Measurements from ENCODE around the gene CXADR.
"Not testable (repeated sequence)": the region's sequence is repeated elsewhere in the genome, so short reads cannot be mapped to it uniquely, and the experiment has no call there.

CXADR gene

DNA sequence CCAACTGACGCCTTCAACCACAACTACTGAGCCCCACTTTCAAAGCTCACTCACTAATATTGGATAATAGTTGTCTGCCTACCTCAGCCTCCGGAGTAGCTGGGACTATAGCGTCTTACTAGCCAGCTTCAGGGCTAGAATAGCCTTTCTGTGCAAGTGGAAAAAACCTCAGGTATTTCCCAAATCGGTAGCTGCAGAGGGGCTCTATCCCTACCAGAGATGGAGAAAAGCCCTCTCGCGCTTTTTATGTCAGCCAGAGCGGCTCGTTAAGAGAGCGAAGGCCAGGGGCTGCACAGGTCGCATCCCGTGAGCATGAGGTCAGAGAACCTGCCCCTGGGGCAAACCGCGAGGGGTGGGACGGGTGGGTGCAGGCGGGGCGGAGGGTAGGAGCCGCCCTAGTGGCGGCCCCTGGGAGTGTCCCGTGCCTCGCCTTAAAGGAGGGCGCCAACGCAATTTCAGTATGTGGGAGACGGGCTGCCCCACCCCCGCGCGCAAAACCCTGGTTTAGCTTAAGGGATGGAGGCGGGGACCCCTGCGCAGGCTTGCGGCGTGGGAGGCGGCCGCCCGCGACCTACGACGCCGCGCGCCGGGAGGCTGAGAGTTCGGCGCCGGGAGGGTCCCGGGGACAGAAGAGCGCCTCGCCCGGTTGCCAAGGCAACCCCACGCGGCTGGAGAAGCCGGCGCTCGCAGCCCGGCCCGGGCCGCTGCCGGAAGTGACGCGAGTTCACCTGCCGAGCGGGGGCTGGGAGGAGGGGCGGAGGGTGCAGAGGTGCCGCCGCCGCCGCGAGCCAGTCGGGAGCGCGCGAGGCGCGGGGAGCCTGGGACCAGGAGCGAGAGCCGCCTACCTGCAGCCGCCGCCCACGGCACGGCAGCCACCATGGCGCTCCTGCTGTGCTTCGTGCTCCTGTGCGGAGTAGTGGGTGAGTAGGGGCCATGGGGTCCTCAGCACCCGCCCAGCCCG is at the start of gene CXADR:
Gene CXADR (plus strand): TSS at position 791 of the 961 bp plus-strand sequence. CDS start 87 bp downstream, at position 878.
- FAIRE-seq, result no peak
- peak; percentile 91 for DNase-seq (ENCODE audit: insufficient read length, low spot score)
- TF ChIP-seq POLR2A (IDR thresholded peaks at IDR 0.05; ENCODE audit: low read depth, low read length), result no peak

GRCh38 chr21:17466166-17466565 is 46.7 kb upstream of the CXADR start:
- FAIRE-seq, result peak; percentile 62
- TF ChIP-seq POLR2A (IDR thresholded peaks at IDR 0.05; ENCODE audit: low read depth, low read length), result no peak

DNA sequence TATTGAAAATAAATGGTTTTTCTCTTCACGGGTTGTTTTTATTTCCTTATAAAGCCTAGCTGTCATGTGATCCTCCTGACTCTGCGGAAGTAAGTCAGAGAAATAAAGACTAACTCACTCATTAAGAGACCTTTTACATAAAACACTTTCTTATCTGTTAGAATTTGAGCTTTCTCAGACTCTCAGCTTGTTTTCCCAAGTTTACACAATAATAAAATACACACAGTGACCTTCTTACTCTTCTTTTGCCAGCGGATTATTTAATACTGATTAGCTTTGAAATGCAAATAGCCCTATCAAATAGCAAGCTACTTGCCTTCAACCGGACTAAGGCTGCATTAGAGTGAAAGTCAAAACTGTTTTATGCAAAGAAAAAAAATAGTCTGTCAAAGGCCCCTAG is 45.5 kb upstream of the CXADR start:
- FAIRE-seq (no peak), DNase-seq (ENCODE audit: insufficient read length, low spot score) (no peak)
- TF ChIP-seq POLR2A (IDR thresholded peaks at IDR 0.05; ENCODE audit: low read depth, low read length), result no peak

More at GRCh38 chr21:17466166-17466565, 46.7 kb upstream of the CXADR start:
- no peak for DNase-seq (ENCODE audit: insufficient read length, low spot score)

DNA sequence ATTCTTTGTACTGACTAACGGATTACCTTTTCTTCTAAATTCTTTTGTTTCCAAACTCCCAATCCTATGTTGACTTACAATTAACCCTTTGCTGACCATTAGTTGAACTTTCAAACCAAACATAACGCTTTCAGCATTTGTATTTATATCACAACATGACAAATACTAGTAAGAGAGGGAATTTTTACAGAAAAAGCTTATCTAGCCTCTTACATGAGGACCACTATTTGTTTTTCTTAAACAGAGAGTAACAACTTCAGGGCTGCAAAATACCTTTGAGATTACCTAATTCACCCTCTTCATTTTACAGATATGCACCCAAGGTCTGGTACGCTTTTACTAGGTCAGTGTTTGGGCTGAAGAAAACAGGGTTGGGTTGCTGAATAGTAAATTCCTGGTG is 45.0 kb upstream of the CXADR start:
- TF ChIP-seq POLR2A (IDR thresholded peaks at IDR 0.05; ENCODE audit: low read depth, low read length), result no peak
- DNase-seq (ENCODE audit: insufficient read length, low spot score), result no peak
- FAIRE-seq, result no peak

DNA sequence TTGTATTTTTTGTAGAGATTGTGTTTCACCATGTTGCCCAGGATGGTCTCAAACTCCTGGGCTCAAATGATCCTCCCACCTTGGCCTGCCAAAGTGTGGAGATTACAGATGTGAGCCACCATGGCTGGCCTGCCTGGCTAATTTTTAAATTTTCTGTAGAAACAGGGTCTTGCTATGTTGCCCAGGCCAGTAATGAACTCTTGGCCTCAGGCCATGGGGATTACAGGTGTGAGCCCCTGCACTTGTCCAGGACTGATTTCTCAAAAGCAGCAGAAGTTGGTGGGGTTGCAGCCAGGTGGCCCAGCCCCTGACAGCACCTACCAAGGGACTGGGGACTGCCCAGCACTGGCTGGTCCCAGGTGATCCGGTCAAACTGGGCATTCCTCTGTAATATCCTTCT is 44.1 kb upstream of the CXADR start:
- no peak for DNase-seq (ENCODE audit: insufficient read length, low spot score)
- no peak for FAIRE-seq

DNA sequence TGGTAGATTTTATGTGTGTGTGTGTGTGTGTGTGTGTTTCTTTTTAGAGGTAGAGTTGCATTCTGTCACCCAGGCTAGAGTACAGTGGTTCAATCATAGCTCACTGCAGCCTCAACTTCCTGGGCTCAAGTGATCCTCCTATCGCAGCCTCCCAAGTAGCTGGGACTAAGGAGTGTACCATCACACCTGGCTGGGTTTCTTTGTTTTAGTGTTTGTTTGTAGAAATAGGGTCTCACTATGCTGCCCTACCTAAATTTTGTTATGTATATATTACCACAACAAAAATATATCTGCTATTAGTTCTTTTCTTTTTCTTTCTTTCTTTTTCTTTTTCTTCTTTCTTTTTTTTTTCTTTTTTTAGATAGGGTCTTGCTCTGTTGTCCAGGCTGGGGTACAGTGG is 43.1 kb upstream of the CXADR start:
- TF ChIP-seq POLR2A (IDR thresholded peaks at IDR 0.05; ENCODE audit: low read depth, low read length), result no peak
- DNase-seq (ENCODE audit: insufficient read length, low spot score) (no peak), FAIRE-seq (no peak)

More for the DNA sequence above, 44.1 kb upstream of the CXADR start:
- no peak for TF ChIP-seq POLR2A (IDR thresholded peaks at IDR 0.05; ENCODE audit: low read depth, low read length)

- TF ChIP-seq POLR2A (IDR thresholded peaks at IDR 0.05; ENCODE audit: low read depth, low read length), result no peak
- DNase-seq (ENCODE audit: insufficient read length, low spot score), result no peak
- FAIRE-seq, result no peak
Measured at GRCh38 chr21:17472182-17472581, 40.7 kb upstream of the CXADR start.

DNA sequence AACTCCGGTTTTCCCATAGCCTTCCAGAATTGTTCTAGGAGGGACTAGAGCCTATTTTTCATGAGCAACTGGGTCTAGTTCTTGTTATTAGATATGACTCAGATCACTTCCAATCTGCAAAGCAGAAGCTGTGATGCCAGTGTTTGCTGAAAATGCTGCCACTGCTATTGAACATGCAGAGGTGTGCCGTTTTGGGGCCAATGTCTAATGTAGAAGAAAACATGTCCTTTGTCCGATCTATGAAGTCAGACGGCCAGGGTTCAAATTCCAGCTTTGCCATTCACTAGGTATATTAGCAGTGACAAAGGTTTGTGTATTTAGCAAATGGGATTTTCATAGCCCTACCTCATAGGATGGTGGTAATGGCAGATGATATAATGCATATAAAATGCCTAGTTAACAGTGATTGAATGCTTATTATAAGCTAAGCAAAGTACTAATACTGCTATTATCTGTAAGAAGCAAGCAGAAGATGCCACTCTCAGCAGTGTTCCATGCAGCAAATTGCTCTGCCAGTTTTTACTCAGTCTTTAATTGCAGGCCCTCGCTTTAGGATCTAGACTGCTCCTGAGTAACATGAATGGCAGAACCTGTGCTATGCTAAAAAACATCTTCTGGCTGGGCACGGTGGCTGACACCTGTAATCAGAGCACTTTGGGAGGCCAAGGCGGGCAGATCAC is 40.1 kb upstream of the CXADR start:
- FAIRE-seq, result no peak
- DNase-seq (ENCODE audit: insufficient read length, low spot score), result no peak
- TF ChIP-seq POLR2A (IDR thresholded peaks at IDR 0.05; ENCODE audit: low read depth, low read length), result no peak

- FAIRE-seq (no peak), DNase-seq (ENCODE audit: insufficient read length, low spot score) (no peak)
- TF ChIP-seq POLR2A (IDR thresholded peaks at IDR 0.05; ENCODE audit: low read depth, low read length), result no peak
Measured at GRCh38 chr21:17476006-17476405, 36.8 kb upstream of the CXADR start.

DNA sequence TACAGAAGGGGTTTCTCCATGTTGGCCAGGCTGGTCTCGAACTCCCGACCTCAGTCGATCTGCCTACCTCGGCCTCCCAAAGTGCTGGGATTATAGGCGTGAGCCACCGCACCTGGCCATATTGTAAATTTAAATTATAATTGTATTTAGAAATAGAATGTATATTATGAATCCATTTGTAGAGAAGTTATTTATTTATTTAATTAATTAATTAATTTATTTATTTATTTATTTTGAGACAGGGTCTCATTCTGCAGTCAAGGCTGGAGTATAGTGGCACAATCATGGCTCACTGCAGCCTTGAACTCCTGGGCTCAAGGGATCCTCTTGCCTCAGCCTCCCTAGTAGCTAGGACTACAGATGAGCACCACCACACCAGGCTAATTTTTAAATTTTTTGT is 34.7 kb upstream of the CXADR start:
- not testable (repeated sequence) for FAIRE-seq; DNase-seq (ENCODE audit: insufficient read length, low spot score)

DNA sequence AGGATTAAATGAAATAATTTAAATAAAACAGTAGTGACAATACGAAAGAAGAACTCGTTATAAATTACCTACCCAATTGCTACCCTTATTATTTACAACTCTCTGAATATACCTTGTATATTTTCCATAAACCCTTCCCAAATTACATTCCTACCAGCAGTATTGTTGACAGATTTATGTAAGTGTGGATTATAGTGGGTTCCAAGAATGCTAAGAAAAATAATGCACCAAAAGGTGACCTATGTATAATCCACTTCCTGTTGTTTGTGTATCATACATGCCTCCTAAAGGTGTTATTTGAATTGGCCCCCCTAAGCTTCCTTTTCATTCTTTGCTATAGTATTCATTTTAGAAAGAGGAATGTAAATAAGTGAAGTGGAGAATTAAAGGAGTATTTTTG is 33.2 kb upstream of the CXADR start:
- FAIRE-seq (no peak), DNase-seq (ENCODE audit: insufficient read length, low spot score) (no peak)
- no peak for TF ChIP-seq POLR2A (IDR thresholded peaks at IDR 0.05; ENCODE audit: low read depth, low read length)

DNA sequence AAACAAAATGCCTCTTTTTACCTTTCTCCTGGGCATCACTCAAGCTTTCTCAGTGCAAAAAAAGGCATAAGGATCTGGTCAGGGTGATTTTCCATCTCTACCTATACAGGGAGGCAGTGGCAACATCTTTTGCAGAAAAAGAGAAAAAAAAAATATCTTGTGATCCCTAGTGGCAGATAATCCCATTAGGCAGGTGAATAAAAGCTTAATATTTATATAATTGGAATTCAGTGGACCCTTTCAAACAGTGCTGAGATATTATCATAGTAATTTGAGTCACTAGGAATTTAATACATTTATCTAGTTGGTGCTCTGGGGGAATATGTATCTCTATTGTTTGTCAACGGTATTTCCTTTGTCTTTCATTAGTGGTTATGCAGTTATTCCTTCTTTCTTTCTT is 29.9 kb upstream of the CXADR start:
- FAIRE-seq, result no peak
- no peak for TF ChIP-seq POLR2A (IDR thresholded peaks at IDR 0.05; ENCODE audit: low read depth, low read length)
- DNase-seq (ENCODE audit: insufficient read length, low spot score), result no peak

DNA sequence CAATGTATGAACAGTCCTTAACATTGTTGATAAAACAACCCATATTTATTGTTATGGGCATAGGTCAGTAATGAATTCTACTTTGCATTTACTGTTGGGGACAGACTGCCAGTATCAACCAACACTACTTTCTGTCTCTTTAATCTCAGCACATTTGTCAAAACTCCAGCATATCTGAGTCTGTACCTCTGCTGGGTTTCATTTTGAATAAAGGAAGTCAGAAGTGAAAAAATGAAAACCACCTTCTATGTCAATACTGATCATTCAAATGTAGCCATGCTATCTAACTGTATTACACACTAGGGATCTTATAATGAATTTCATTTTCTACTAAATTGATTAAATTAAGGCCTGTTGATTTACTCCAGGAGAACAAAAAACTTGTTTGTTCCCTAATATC is 24.2 kb upstream of the CXADR start:
- FAIRE-seq (no peak), DNase-seq (ENCODE audit: insufficient read length, low spot score) (no peak)
- no peak for TF ChIP-seq POLR2A (IDR thresholded peaks at IDR 0.05; ENCODE audit: low read depth, low read length)

DNA sequence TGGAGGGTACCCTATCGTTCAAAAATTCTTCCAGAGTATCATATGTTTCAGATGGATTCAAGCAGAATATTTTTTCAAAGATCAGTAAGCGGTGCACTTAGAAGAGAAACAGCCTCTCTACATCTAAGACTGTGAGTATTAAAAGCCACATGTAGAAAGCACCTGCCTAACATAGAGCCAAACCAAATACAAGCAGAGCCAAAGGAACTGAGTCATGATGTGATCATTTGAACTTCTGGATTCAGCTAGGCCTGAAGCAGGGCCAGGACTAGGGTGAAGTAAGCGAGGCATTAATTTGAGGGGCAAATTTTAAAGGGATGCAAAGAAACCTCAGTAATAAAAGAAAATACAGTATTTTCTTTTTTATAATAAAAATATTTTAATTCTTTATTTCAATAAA is 23.3 kb upstream of the CXADR start:
- DNase-seq (ENCODE audit: insufficient read length, low spot score), result not testable (repeated sequence)
- peak; percentile 97 for FAIRE-seq

Measured in H54 (cell line).